Kidney epithelial cell (primary cell): ENCODE data around the gene ASTN1. TPM values are rescaled to one million over a fixed set of nuclear protein-coding genes. Genes with fewer than 3 reads are reported as not detected.

Source experiments
- DNase-seq: peaks from one replicate; pipeline ENCODE4 v3.0.0-alpha.2; 2010; ENCODE audit warnings: low read depth
- H3K27me3 ChIP-seq: 2 replicates; pipeline ENCODE4 v1.6.0; 2011; ENCODE audit warnings: low read length; ENCODE audit not compliant: control insufficient read depth, insufficient read depth
- H3K36me3 ChIP-seq: 2 replicates; pipeline ENCODE4 v1.5.1; 2011; ENCODE audit warnings: low read length; ENCODE audit not compliant: control insufficient read depth, insufficient read depth
- H3K4me3 ChIP-seq: 2 replicates; pipeline ENCODE4 v1.5.1; 2011; ENCODE audit warnings: low read depth, mild to moderate bottlenecking, control low read depth, low read length
- CTCF ChIP-seq: IDR thresholded peaks from 2 replicates; pipeline ENCODE4 v1.5.1; 2011; ENCODE audit warnings: mild to moderate bottlenecking, moderate library complexity, low read length, control low read depth, inconsistent platforms; ENCODE audit not compliant: insufficient read depth, poor library complexity, severe bottlenecking
- total RNA-seq: library from RNA; depleted of rRNA; stranded (reverse); fragments of >200 nt; gene quantifications from 2 replicates; pipeline ENCODE4 v1.2.3, GENCODE V29; 2015

Gene ASTN1
- total RNA-seq, 1 donor from 2014 or later, result 0.21 TPM

GRCh38 chr1:176954242-176954641 lies 210.3 kb downstream of the ASTN1 start:
- Histone ChIP-seq H3K4me3 (no peak overlapping the region), H3K27me3 (no peaks in the 10 kb centered on the region), H3K36me3 (no peaks in the 10 kb centered on the region)
- no peak for DNase-seq
- no peak for TF ChIP-seq CTCF

- Histone ChIP-seq H3K36me3 (no peaks in the 10 kb centered on the region), H3K4me3 (no peak overlapping the region), H3K27me3 (no peaks in the 10 kb centered on the region)
- TF ChIP-seq CTCF, result no peak
- no peak for DNase-seq
These were observed 213.7 kb downstream of the ASTN1 start for GRCh38 chr1:176950736-176951324.

- Histone ChIP-seq H3K27me3 (no peaks in the 10 kb centered on the region), H3K36me3 (no peaks in the 10 kb centered on the region), H3K4me3 (no peak overlapping the region)
- TF ChIP-seq CTCF, result peak; percentile 72
- DNase-seq, result peak; percentile 2
These were observed 215.4 kb downstream of the ASTN1 start for GRCh38 chr1:176949033-176949662.

- Histone ChIP-seq H3K36me3 (no peaks in the 10 kb centered on the region), H3K4me3 (no peak overlapping the region), H3K27me3 (no peaks in the 10 kb centered on the region)
- no peak for DNase-seq
- TF ChIP-seq CTCF, result no peak
These were observed 219.9 kb downstream of the ASTN1 start for GRCh38 chr1:176944606-176945005.

- no peak for DNase-seq
- no peaks in the 10 kb centered on the region for H3K36me3 ChIP-seq
- H3K4me3 ChIP-seq, result no peak overlapping the region
- H3K27me3 ChIP-seq, result no peaks in the 10 kb centered on the region
- no peak for TF ChIP-seq CTCF
These were observed 220.7 kb downstream of the ASTN1 start for GRCh38 chr1:176943783-176944182.

- no peak for TF ChIP-seq CTCF
- Histone ChIP-seq H3K27me3 (no peaks in the 10 kb centered on the region), H3K36me3 (no peaks in the 10 kb centered on the region), H3K4me3 (no peak overlapping the region)
- DNase-seq, result no peak
These were observed 222.2 kb downstream of the ASTN1 start for GRCh38 chr1:176942346-176942745.
